Amniotic epithelial cell (primary cell): ENCODE data around the gene ACY1.

ENCODE experiments used
- DNase-seq: peaks from one replicate; pipeline ENCODE4 v3.0.0-alpha.2; 2010; ENCODE audit warnings: low read depth

The ACY1 gene

DNA sequence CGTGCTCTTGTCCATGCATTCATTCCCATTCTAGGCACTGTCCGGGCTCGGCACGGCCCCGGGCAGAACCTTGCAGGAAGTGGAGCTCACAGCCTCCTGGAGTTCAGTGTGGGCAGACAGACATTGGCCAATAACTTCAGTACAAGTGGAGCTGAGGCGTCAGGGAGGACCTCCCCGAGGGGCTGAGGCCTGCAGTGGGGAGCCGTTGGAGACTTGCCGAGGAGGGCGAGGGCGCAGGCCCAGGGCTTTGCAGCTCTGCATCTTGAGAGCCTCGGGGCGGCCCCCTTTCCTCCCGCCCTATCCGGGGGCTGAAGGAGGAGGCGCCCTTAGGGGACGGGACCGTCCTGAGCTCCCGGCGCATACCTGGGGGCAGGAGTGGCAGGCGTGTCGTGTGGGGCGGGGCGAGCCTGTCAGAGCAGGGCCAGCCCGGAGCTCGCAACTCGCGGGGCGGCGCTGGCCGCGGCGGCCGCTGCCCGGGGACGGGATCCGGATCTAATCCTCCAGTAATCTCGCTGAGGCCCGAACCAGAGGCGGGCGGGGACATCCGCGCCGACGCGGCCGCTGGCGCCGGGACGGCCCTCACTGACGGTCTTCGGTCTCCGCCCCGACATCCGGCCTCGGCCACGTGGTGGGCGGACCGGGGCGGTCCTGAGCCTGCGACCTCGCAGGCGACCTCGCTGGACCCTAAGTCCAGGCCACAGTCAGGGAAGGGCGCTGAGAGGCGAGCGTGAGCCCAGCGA is at the start of gene ACY1:
Gene ACY1, plus strand, starts transcription at position 698 of the 740 bp plus-strand sequence. CDS start 530 bp downstream, outside the sequence.
- DNase-seq: peak; percentile 92

DNA sequence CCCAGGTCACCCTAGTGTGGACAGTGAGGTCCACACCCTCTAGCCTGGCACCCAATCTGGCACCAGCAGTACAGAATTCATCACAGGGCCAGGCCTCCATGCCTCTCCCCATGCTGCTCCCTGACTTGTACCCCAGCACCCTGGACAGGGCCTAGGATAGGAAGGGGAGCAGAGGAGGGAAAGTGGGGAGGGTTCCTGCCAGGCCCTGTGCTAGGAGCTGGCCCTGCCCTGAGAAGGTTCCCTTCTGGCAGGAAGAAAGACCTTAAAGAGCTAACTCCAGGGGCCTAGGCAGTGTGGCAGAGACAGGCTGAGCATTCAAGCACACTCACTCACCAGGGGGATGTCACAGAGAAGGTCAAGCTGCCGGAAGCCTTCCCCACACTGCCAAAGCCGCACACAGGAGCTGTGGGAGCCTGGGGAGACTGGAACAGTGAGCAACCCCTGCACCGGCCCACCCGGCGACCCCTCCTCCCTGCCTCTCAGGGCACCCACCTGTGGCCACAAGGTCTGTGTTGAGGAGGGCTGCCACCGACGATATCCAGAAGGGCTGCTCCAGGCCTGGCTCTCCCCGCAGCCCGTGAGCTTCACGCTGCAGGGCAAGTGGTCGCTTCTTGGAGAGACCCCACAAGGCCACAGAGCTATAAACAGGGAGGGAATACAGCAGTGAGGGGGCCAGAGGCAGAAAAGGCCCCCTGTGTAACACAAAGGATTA is 49.0 kb upstream of the ACY1 start:
- no peak for DNase-seq

DNA sequence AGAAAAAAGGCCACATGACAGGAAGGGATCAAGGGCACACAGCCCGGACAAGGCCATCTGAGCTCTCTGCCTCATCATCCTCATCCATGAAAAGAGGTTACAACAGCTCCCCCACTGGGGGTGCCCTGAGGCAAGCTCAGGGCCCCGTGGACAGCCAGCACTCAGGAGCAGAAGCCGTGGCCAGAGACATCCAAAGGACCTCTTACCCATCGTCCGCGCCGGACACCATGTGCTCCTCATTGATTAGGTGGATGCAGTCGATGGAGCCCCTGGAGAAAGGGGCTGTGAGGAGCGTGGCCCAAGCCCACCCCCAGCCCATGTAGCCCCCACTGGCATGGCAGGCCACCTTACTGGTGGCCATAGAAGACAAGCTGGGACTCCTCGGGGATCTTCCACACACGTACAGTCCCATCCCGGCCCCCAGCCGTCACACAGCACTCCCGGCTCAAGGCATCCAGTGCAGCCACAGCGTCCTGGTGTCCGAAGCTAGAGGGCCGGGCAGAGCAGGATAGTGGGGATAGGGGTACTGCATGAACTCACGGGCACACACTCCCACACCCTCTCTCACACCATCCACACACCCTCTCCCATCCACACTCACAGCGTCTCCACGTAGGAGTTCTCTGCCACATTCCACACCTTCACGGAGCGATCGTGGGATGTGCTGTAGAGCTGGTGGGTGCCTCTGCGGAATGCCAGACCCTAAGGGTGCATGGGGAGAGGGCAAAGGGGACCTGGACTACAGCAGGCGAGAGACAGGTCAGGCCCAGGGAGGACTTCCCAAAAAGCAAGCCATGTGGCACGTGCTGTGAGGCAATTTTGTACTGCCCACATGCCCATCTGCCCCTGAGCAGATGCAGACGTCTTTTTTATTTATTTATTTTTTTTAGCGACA is 48.1 kb upstream of the ACY1 start:
- DNase-seq: no peak

DNA sequence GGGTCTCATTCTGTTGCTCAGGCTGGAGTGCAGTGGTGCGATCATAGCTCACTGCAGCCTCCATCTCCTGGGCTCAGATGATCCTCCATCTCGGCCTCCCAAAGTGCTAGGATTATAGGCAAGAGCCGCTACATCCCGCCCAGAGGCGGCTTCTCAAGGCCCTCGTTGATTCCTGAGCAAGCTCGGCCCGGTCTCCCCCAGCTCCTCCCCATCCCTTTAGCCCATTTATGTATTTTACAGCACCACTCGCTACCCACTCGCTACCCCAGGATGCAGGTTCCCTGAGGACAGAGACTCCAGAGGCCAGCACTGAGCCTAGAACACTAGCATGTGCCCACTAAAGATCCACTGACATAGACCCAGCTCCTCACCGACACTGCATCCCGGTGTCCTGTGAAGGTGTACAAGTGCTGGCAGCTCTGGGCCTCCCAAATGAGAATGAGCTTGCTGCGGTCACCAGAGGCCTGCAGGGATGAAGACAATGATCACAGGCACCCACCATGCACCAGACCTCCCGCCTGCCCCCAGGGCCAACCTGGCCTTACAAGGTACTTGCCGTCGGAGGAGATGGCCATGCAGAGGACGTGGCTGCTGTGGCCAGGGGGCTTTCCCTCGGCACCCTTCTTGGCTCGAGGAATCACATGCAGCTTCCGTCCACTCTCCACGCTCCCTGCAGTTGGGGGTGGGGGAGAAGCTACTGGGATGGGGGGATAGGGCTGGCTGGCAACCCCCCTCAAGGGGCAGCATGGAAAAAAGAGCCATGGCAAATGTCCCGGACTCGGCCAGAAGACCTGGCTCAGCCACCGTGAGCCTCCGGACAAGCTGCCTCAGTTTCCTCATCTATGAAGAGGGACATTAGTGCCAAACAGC is 47.2 kb upstream of the ACY1 start:
- no peak for DNase-seq

DNA sequence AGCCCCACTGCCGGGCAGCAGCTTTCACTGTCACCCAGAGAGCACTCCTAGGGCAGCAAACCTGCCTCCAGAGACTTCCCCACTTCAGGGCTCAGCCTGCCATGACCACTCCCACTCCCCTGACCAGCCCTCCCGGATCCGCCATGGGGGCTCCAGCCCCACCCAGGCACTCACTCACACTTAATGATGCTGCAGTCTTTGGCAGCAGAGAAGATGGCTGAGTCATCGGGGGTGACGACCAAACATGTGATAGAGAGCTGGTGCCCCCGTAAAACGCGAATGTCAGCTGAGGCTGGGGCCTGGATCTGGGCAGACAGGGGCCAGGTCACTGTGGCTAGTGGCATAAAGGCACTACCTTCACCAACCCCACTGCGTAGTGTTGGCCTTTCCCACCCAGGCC is 46.3 kb upstream of the ACY1 start:
- no peak for DNase-seq

DNA sequence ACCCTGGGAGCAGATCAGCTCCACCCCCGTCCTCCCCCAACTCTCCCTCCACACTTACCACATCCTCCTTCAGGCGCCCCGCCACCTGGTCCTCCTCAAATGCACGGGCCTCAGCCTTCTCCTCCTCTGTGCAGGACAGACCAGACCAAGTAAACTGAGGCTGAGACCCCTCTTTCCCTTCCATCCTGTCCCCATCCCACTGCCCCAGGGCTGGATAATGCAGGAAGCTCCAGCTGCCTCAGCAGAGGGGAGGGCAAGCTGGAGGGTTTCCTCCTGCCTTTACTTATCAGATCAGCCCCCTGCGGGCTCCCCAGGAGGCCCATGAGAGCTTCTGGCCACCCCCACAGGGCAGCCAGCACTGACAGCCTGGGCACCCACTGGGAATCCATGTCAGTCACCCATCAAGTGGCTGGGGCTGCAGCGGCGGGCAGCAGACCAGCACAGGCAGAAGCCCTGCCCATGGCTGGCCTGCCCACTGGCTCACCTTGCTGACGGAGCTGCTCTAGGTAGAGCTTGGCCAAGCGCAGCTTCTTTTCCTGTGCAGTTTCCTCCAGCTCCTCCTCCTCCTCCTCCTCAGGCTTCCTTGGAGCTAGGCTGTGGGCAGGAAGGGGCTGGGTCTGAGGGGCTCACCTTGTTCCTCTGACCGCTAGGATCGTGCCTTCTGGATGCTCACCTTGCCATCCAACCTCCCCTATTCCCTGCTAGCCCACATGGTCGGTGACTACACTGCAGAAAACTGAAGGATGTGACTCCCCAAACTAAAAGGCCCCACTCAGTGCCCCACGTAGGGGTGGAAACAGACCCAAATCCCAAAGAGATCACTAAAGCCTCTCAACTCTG is 45.5 kb upstream of the ACY1 start:
- no peak for DNase-seq

DNA sequence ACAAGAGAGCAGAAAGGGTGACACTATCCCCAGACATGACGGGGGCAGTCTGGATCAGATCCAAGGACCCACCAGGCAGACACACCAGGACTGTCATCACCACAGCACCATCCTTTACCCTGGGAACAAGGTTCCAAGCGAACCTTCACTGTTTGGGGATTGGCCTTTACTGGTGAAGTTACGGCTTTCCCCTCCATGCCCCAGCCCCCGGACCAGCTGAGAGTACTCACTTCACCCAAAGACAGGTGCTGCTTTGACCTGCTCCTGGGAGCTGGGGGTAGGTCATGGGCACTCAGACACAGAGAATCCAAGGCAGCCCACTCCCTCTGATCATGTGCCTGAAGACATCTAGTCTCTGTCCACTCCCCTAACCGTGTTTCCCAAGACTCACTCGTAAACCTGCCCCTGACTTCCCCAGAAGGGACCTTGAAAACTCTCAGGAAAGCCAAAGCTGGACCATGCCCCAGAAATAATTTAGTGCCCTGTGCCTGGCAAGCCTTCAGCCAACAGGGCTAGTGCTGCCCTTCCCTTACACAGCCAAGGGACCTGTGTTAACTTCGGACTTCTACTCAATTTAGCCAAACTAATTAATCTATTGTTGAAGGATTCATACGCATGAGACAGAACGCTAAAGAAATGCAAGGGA is 44.4 kb upstream of the ACY1 start:
- DNase-seq: no peak

DNA sequence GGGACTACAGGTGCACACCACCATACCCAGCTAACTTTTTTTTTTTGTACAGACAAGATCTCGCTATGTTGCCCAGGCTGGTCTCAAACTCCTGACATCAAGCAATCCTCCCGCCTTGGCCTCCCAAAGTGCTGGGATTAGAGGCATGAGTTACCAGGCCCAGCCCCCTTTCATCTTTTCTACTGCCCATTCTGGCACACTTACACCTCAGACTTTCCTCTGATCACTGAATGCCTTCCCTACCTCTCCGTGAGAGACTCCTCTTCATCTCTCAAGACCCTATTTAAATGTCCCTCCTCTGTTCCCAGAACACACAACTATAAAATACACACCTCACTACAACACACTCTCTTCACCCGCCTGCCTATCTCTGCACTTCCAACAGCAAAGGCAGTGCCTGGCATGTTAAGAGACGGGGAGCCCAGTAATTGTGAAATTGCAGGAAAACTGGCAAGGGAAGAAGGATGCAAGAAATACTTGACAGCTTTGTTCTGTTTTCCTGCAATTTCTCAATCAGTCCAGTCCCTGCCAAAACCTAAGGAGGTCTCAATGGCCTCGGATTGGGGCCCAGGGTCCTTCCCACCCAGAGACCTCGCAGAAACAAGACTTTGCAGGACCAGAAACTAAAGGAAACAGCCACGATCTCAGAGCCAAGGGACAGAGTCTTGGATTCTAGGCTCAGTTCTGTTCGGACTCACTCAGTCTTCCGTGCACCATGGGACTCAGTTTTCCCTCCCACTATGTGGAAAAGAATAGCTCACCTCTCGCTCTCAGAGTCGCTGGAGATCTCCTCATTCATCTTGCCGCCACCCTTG is 42.5 kb upstream of the ACY1 start:
- peak; percentile 51 for DNase-seq

DNA sequence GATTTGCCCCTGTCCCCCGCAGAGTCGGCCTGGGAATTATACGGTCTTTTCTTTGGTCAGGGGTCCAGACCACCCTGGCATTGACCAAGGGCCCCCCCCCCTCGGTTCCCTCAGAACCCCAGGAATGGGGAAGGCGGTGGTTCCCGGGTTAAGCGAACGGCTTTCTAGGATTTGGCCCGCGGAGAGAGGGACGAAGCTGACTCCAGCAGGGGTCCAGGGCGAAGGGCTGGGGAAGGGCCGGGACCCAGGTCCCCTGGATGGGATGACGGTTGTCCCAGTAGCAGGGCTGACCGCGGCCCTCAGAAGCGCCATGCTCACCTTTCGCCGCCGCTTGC is 41.9 kb upstream of the ACY1 start:
- DNase-seq: no peak

DNA sequence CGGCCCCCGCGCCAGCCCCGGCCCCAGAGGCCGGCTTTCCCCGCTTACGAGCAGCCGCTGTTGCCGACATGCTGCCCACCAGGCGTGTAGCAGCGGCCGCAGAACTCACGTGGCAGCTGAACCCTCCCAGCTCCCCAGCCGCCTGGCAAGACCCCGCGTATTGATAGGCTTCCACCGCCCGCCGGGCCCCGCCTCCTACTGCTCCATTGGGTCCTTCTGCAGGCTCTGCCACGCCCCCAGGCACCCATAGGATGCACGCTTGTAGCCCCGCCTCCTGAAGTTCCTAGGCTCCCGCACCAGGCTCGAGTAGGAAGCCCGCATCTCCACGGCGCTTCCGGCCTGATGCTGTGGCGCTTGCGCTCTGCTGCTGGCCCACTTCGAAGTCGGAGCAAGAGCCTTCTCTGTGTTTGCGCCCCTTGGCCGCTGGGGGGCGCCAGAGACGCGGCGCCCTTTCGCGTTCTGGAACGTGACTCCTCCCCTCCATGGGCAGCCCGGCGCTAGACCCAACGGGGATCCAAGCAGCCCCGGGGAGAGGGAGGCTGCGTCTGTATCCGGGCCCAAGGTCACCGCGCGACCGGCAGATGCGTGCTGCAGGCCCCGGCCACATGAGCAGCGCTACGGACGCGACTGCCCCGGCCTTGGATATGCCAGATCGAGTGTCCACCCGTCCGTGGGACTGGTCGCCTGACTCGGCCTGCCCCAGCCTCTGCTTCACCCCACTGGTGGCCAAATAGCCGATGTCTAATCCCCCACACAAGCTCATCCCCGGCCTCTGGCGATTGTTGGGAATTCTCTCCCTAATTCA is 41.3 kb upstream of the ACY1 start, which contains the start of the genes PARP3 and RRP9:
Gene PARP3, plus strand, starts transcription at position 566 of the 805 bp plus-strand sequence. CDS start 993 bp downstream, outside the sequence.
Gene RRP9, minus strand, starts transcription at position 107 of the 805 bp plus-strand sequence. Its CDS starts 37 bp downstream, at position 70.
- peak; percentile 100 for DNase-seq

DNA sequence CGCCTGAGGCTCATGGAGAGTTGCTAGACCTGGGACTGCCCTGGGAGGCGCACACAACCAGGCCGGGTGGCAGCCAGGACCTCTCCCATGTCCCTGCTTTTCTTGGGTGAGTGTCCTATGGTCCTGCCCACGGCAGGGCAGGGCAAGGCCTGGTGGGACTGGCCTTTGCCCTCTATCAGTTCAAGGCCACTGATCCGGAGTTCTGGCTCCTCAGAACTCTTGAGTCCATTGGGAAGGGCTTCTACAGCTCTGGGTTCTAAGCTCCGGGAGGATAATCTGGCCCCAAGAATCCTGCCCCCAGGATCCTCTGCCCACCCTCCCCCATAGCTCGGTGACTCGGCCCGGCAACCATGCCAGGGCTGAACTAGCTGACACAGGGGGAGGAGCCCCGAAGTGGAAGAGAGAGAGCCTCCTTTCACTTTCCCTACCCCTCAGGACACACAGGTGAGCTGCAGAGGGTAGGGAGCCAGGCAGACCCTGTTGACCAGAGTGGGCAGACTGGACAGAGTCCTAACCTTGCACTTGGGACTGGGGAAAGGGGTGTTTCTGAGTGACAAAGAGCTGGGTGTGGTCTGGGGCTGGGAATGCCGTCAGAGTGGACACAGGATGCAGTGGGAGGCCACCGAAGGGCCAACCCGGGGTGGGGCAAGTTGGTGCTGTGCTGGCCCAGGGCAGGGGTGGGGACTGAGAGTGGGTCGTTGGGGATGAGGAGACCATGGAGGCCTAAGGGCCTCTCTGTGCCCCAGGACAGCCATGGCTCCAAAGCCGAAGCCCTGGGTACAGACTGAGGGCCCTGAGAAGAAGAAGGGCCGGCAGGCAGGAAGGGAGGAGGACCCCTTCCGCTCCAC is 40.5 kb upstream of the ACY1 start:
- peak; percentile 51 for DNase-seq

DNA sequence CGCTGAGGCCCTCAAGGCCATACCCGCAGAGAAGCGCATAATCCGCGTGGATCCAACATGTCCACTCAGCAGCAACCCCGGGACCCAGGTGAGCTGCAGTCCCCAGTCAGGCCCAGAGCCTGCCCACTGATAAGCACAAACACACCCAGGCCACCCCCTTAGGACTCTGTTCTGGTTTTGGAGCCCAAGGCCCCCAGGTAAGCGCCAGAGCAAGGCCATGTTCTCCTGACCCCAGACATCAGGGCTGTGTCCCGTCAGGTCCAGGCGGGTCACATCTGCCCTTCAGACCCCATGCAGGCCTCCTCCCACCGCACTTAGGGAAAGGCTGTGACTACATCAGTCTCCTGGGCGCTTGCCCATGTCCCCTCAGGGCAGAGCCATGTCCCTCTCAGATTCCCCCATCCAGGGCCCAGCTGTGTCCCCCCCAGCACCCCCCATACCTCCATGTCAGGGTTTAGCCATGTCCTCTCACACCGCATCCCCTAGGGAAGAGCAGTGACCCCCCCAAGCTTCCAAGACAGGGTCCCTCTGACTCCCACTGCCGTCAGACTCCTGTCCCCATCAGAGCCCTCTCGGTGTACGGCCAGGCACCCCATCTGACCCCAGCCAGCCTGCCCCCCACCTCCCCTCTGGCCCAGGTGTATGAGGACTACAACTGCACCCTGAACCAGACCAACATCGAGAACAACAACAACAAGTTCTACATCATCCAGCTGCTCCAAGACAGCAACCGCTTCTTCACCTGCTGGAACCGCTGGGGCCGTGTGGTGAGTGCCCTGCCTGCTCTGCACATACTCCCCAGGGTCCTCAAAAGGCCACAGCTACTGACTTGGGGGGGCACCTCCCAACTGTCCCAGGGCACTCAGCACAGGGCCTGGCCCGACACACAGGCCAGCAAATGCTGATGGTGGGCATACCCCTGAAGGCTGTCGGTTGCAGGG is 39.6 kb upstream of the ACY1 start:
- DNase-seq: no peak

DNA sequence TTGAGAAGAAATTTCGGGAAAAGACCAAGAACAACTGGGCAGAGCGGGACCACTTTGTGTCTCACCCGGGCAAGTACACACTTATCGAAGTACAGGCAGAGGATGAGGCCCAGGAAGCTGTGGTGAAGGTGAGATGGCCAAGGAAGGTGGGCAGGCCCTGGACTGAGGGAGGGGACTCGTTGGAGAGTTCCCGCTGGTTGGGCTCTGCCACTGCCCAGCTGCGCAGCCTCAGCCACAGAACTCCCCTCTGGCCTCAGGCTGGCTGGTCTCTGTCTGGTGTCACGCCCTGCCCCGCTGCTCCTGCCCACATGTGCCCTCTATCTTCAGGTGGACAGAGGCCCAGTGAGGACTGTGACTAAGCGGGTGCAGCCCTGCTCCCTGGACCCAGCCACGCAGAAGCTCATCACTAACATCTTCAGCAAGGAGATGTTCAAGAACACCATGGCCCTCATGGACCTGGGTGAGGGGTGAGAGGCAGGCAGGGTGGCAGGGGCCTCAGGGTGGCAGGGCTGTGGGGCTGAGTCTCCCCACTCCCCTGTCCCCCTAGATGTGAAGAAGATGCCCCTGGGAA is 38.8 kb upstream of the ACY1 start:
- no peak for DNase-seq

DNA sequence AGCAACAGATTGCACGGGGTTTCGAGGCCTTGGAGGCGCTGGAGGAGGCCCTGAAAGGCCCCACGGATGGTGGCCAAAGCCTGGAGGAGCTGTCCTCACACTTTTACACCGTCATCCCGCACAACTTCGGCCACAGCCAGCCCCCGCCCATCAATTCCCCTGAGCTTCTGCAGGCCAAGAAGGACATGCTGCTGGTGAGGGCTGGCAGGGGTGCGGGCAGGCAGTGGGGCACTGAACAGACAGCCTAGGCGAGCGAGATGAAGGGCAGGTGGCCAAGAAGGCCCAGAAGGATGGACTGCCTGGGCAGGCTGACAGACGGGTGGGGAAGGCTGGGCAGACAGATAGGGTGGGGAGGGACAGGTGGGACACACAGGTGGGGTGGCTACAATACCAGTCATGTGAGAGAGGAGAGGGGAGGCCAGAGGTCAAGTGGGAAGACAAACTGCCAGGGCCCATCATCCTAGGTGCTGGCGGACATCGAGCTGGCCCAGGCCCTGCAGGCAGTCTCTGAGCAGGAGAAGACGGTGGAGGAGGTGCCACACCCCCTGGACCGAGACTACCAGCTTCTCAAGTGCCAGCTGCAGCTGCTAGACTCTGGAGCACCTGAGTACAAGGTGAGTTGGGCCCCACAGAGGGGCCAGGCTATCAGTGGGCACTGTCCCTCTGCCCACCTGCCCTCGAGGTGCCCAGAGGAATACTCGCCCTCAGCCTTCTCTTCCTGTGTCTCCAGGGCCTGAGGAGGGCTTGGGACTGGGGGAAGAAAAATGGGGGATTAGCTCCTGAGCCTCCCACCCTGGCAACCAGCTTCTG is 38.1 kb upstream of the ACY1 start:
- DNase-seq: no peak
